GM18511 (cell line): ENCODE data around the gene DDX25.
"Not testable (repeated sequence)": the region's sequence is repeated elsewhere in the genome, so short reads cannot be mapped to it uniquely, and the experiment has no call there.

Source experiments
- ATAC-seq: cut with Tn5 transposase; IDR thresholded peaks from one replicate; pipeline ENCODE4 v1.9.1; 2021; ENCODE audit warnings: mild to moderate bottlenecking, moderate library complexity; ENCODE audit not compliant: unreplicated experiment

DDX25 gene

DNA sequence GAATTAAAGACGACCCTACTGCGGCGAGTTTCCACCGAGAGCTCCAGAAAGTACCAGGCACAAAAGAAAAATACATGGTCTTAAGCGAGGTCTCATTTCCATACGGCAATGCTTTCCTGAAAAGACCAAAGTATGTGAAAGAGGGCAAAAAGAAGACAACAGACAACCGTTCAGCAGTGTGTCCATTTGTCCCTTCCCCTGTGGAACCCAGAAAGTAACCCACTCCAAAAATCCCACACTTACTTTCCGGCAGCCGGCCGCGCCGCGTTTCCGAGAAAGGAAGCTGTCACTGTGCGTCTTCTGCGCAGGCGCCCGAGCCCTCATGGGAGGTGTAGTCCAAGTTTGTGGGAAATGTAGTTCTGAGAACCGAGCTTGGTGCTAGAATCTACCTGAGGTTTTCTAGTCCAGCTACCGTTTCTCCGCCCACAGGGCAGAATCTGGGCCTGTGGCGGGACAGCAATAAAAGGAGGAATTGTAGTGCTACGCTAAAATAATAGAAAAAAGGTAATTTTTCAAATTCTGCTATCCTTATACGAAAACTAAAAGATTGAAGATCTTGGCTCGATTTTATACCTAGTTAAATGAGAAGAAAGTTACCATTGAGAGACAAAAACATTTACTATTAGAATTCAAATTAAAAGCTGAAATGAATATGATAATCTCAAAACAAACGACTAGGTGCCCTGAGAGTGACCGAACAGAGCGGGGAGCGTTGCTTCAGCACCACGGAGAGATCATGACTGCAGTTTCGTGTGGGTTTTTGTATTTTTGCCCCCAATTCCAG lies 1.2 kb upstream of the DDX25 start, which contains the start of gene PUS3:
TSS of gene PUS3 (minus strand) at position 280 of the 784 bp plus-strand sequence. CDS start 6,922 bp downstream, outside the sequence.
- peak; percentile 99 for ATAC-seq

DNA sequence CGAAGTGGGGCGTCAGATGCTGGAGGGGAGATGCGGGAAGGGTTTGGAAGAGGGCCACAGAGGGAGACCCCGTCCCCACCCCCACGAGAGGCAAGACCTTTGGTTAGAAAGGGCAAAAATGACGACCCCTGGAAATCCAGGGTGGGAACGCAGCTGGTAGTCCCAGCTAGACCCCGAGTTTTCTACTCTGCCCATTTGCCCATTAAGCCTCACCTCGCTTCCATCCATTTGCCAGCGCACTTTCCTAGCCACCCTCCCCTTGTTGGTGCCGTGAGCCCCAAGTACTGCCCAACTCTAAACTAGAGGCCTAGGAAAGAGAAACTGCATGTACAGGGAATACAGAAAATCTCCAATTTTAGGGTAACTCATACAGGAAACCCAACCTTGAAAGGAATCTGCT lies 370 bp downstream of the DDX25 start:
- ATAC-seq = no peak

DNA sequence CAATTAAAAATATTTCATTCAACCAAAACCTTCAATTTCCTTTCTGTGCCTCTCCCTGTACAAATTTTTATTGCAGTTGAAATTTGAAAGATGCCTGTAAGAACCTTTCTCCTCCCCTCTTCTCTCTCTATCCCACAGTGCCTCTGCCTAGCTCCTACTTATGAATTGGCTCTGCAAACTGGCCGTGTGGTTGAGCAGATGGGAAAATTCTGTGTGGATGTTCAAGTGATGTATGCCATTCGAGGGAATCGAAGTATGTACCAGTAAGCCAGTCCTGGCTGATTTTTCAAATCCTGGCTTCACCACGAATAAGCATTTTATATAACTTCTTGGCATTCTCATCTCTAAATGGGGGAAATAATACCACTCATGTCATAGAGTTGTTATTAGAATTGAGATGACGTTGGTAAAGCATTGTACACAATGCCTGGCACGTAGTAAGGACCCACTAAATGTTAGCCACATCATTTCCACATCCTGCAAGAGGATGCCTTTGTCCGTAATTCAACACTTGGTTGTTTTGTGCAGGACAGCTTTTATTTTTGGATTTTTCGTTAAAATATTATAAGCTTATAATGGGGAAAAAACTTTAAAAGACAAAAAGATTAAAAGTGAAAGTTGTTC lies 6.0 kb downstream of the DDX25 start:
- ATAC-seq = no peak

DNA sequence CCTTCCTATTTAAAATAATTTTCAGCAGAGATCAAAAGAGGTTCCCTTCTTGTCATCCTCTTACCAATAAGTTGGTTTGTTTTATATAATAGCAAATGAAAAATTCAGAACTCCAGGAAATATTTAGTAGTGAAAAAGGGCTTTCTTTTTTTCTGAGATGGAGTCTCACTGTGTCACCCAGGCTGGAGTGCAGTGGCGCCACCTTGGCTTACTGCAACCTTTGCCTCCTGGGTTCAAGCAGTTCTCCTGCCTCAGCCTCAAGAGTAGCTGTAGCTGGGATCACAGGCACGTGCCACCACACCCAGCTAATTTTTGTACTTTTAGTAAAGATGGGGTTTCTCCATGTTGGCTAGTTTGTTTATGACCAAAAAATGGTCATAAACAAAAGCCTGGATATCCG lies 10.3 kb downstream of the DDX25 start:
- not testable (repeated sequence) for ATAC-seq

DNA sequence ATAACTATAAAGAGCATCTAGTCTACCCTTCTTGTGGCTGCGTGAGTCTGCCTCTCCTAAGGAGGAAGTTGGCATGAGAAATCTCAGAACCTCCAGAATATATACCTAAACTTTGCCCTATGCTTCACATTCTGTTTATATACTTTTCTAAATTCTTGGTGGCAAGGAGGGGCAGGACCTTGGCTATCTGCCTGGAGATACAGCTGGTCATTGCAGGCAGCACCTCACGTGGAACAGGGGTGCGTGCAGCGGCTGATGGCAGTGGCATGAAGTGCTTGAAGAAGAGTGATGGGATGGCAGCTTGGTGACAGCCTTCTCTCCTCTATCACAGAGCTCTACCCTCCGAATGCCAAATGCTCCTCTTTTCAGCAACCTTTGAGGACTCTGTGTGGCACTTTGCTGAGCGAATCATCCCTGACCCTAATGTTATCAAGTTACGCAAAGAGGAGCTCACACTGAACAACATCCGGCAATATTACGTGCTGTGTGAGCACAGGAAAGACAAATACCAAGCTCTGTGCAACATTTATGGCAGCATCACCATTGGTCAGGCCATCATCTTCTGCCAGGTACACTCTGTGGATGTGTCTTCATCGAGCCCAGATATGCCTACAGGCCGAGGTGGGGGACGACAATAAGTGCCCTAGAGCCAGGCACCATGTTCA lies 12.5 kb downstream of the DDX25 start:
- no peak for ATAC-seq

DNA sequence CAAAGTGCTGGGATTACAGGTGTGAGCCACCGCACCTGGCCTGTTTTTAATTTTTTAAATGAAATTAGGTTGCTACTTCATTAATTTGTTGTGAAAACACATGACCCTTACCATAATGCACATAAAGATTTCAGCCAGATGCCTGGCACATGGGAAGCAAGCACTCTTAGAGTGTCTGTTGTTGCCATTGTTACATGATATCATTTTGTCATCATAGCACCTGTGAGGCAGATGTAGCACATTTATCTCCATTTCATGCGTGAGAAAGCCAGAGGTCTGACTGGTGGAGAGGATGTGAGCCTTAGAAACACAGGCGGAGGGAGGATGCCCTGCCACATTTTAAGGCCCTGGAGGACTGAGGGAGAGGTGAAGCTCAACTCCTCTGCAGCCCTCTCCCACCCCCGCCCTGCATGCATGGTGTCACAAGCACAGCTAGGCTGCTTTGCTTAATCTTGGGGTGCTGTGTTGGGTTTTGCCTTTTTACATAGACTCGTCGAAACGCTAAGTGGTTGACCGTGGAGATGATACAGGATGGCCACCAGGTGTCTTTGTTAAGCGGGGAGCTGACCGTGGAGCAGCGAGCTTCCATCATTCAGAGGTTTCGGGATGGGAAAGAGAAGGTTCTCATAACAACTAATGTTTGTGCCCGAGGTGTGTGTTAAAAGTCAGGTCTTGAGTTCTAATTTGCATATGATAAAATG lies 14.0 kb downstream of the DDX25 start:
- ATAC-seq = no peak

DNA sequence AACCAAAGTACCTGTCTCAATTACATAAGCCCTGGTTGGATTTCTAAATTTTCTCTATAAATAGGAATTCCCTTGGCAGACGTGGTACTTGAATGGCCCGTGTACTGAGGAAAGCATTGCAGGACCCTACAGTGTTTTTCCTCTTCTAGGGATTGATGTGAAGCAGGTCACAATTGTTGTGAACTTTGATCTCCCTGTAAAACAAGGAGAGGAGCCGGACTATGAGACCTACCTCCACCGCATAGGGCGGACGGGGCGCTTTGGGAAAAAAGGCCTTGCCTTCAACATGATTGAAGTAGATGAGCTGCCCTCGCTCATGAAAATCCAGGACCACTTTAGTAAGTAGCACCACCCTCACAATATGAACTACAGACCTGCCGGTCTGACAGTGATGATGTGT lies 16.7 kb downstream of the DDX25 start:
- ATAC-seq = no peak

DNA sequence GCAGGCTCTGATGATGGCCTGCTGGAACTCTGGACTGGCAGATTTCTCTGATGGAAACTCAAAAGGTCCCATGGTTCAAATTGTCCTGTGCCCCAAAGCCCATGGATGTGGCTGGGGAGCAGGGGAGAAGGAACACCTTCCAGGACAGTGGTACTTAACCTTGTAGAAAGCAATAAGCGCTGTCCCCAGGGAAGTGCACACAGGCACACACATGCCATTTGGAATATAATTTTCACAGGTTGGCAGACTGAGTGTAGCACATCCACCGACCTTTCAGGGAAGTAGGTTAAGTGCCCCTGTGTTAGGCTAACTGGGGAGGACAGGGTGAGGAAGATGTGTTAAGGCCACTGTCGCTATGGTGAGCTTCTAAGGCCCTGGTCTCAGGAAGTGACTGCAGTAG lies 17.8 kb downstream of the DDX25 start:
- ATAC-seq = no peak

DNA sequence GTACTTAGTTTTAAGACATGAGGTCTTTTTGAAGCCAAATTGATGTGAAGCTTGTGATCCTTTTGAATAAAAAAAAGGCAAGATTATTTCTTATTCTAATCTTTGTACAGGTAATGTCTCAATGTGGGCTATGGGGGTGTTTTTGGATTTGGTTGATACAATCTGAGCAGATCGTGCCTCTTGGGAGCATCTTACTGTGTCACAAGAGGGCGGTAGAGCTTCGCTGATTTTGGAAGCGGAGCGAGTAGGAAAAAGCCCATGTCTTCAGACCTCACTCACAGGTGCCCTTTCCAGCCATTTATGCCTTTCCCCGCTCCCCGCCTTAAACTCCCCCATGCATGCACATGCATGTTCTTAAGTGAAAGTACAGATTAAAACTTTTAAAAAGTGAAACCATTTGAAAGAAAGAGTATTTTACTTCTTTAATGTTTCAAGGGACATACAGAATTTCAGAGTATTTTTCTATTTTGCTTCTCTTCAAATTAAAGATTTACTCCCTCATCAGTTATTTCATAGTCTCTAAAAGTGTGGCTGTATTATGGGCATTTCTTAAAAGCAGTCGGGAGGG lies 18.8 kb downstream of the DDX25 start:
- ATAC-seq = peak; percentile 72

DNA sequence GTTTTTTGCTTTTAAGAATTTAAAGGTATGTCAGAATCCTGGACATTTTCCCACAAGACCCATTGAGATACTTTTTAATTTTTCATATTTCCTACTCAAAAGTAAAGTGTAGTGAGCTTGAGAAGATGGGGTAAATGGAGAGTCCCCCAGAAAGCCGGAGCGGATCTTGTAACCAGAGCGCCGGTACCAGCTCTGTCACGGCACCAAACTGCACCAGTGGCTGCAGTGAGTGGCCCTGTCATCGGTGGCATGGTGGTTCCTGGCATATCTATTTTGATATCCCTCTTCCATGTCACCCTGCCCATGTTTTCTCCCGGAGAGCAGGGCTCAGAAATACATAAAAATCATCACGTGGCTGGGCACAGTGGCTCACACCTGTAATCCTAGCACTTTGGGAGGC lies 19.3 kb downstream of the DDX25 start:
- no peak for ATAC-seq

DNA sequence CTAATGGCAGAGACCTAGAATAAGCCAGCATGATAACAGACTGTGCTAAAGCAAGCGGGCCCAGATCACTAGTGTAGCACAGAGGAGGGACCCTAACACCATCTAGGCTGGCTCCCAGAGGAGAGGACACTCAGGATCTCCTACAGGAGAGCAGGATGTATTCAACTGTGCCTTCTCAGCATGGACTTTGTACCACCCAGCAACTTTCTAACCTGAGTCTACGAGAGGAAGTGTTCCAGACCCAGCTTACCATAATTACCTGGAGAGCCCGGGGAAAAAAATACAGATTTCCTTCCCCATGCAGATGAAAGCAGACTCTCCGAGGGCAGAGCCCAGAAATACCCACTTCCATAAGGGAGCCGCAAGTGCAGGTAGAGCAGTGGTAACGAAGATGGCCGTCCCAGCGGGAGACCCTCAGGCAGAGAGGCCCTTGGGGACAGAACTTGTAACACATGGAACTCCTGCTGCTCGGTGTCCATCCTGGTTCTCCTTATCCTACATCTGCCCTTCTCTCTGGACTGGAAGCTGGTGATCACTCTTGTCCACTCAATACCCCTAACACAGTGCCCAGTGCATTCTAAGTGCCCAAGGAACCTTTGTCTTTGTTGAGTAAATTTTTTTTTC lies 20.2 kb downstream of the DDX25 start:
- no peak for ATAC-seq

DNA sequence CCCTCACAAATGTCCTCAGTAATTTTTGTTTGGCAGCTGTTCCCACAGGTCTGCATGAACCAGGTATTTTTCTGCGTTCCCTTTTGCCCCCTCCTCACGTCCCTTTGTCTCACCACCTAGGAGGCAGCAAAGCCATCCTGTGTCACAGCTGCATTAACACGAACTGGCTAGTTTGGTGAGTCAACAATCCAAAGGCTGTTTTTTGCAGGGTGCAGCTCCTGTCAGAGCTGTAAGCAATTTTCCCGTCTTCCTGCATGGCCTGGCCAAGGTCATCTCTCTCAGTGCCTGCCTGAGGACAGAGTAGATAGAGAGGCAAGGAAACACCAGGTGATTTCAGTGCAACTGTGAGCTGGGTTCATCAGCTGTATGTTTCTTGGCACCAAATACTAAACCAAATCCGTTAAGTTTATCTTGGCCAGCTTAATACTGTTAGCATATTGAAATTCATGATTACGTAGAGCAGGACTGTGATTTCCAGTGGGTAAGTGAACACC lies 21.0 kb downstream of the DDX25 start:
- no peak for ATAC-seq

DNA sequence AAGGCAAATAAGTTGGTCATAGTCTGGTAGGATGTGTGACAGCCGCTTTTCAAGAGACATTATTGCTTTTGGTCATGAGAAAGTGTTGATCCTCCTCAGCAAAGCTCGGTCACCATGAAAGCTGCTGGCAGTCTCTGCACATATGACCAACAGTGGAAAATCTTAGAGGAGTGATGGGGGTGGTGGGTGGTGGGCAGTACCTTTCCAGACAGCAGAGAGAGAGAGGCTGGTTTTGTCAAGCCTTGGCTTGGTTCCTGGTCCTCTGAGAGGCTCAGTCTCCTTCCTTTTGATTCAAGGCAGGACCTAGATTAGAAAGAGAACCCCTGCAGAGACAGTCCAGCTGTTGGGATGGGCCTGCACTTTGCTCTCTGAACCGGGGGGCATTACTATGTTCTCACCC lies 21.5 kb downstream of the DDX25 start:
- no peak for ATAC-seq

DNA sequence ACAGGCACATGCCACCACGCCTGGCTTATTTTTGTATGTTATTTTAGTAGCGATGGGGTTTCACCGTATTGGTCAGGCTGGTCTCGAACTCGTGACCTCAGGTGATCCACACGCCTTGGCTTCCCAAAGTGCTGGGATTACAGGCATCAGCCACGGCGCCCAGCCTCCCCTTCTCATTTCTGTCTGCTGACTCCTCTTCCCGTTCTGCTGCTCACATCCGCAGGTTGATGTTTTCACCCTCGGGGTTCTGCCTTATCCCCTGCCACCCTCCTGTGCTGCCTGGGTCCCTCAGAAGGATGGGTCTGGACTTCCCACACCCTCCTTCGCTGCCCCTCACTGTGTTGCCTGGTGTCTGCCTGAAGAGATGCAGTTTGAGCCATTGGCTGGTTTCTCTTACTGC lies 22.4 kb downstream of the DDX25 start:
- ATAC-seq = no peak

DNA sequence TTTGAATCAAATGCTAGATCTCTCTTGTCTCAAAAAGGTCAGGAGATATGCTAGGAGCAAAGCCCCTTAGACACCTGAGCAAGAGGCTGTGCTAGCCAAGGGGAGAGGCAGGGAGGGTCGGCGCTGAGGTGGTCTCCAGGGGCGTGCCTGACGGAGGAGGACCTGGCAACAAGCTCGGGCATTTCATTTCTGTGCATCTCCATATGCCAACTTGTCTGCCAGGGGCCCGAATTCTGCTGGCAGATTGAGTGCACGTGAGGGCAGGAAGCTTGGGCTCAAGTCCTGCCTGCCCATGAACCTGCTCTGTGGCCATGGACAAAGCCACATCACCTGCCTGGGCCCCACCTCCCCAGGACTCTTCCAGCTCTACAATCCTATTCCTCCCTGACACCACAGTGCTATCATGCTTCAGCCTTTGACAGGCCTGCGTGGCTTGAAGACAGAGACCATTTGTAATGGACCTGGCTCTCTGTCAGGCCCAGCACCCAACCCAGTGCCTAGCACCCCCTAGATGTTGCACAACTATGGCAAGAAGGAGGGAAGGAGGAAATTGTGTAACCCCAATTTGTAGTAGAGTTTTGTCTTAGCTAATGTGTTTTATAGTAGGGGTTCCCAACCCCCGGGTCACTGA lies 25.3 kb downstream of the DDX25 start:
- ATAC-seq = no peak

DNA sequence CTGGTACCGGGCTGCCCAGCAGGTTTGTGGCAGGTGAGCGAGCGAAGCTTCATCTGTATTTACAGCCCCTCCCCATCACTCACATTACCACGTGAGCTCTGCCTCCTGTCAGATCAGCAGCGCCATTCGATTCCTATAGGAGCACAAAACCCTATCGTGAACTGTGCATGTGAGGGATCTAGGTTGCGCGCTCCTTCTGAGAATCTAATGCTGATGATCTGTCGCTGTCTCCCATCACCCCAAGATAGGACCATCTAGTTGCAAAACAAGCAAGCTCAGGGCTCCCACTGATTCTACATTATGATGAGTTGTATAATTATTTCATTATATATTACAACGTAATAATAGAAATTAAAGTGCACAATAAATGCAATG lies 25.8 kb downstream of the DDX25 start:
- ATAC-seq = no peak

DNA sequence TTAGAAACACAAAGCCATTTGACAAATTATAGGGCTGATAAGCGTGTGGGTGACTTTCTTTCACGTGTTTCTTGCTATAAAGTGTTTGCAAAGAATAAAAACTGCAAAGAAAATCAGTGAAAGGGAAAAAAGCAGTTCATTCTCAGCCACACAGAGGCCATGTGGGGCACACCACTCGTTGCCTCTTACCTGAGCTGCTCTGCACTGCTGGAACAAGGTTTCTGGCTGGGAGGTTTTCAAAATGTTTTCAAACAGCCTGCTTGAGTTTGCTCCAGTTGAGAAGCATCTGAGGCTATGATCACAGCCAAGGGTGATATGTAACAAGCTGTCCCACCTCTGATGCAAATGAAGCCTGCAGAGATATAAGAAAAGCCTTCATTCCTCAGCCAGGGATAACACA lies 26.8 kb downstream of the DDX25 start:
- no peak for ATAC-seq

DNA sequence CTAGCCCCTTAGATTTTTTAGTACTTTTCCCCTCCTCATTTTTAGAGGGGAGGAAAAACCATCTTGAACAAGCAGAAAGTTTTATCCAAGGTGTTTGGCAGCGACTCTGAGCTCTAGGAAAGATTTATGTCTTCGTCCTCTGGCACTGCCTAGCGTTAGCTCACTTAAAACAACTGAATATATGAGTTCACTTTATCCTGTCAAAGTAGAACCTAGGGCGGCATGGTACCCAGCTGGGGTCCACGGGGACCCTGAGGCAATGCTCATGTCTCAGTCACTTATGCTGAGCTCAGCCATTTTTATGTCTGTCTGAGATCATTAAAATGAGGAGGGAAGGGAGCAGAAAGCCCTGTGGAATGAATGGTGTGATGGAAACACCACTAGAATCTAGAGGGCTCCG lies 27.4 kb downstream of the DDX25 start:
- no peak for ATAC-seq

DNA sequence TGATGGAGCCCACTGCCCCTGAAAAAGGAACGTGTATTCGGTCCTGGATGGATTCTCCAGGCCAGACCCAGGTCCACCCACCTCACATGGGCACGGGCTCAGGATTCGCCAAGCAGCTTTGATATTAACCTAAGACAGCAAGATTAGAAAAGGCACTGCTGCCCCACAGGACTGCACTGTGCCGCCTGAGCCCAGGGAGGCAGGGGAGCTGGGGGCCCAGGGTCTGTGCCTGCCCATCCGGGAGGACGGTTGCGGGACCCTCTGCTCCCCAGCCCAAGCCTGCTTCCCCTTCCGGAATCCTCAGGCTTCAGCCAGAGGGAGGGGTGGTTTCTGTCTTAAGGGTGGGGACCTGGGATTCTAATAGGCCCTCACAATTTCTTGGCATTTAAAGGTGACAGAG lies 28.0 kb downstream of the DDX25 start:
- no peak for ATAC-seq
